GM23338 (cell line): ENCODE data around the gene GABRE. TPM values are rescaled to one million over a fixed set of nuclear protein-coding genes. Genes with fewer than 3 reads are reported as not detected.

Experiments used
- ATAC-seq: fragments of 200-7000 bp; cut with Tn5 transposase; 3 replicates; pipeline ENCODE4 v1.9.1; 2020
- DNase-seq: peaks from one replicate; pipeline ENCODE4 v3.0.0-alpha.2; 2015; ENCODE audit warnings: low spot score
- H2AFZ ChIP-seq: fragments of 200-600 bp; sonication (generic); 2 replicates; pipeline ENCODE4 v1.8.0; 2016; ENCODE audit warnings: antibody characterized with exemption, mild to moderate bottlenecking, moderate library complexity
- H3F3A ChIP-seq: fragments of 200-600 bp; sonication (generic); replicated peaks from 2 replicates; pipeline ENCODE4 v1.8.0; 2017; ENCODE audit warnings: antibody characterized with exemption, mixed run types, low read depth
- H3K27ac ChIP-seq: fragments of 200-600 bp; sonication (generic); 2 replicates; pipeline ENCODE4 v1.6.1; 2016; ENCODE audit warnings: low read depth
- H3K27me3 ChIP-seq: fragments of 200-600 bp; sonication (generic); 2 replicates; pipeline ENCODE4 v1.8.0; 2016; ENCODE audit warnings: mild to moderate bottlenecking, mixed run types, moderate library complexity; ENCODE audit not compliant: insufficient read depth
- H3K36me3 ChIP-seq: fragments of 200-600 bp; sonication (generic); 2 replicates; pipeline ENCODE4 v1.8.0; 2016; ENCODE audit warnings: mild to moderate bottlenecking; ENCODE audit not compliant: insufficient read depth
- H3K4me1 ChIP-seq: fragments of 200-600 bp; sonication (generic); 2 replicates; pipeline ENCODE4 v1.8.0; 2016; ENCODE audit warnings: mild to moderate bottlenecking, moderate library complexity; ENCODE audit not compliant: insufficient read depth
- H3K4me2 ChIP-seq: fragments of 200-600 bp; sonication (generic); 2 replicates; pipeline ENCODE4 v1.7.1; 2017; ENCODE audit warnings: mixed run types
- H3K4me3 ChIP-seq: fragments of 200-600 bp; sonication (generic); 2 replicates; pipeline ENCODE4 v1.6.1; 2016; ENCODE audit warnings: mixed run types
- H3K79me2 ChIP-seq: fragments of 200-600 bp; sonication (generic); replicated peaks from 2 replicates; pipeline ENCODE4 v1.8.0; 2017; ENCODE audit warnings: mild to moderate bottlenecking; ENCODE audit not compliant: insufficient read depth
- H3K9me2 ChIP-seq: fragments of 200-600 bp; sonication (generic); 2 replicates; pipeline ENCODE4 v1.8.0; 2017; ENCODE audit not compliant: insufficient read depth
- H4K20me1 ChIP-seq: fragments of 200-600 bp; sonication (generic); replicated peaks from 2 replicates; pipeline ENCODE4 v1.8.0; 2017; ENCODE audit warnings: mild to moderate bottlenecking; ENCODE audit not compliant: insufficient read depth
- H3K27ac Mint-ChIP-seq: 2 replicates; pipeline ENCODE4 v1.8.0; 2020; ENCODE audit warnings: inconsistent platforms, mild to moderate bottlenecking, moderate library complexity, mixed read lengths
- H3K27me3 Mint-ChIP-seq: 3 replicates; pipeline ENCODE4 v1.8.0; 2022; ENCODE audit warnings: low read depth, mild to moderate bottlenecking, moderate library complexity, mixed read lengths, inconsistent platforms; ENCODE audit not compliant: insufficient read depth, poor library complexity
- H3K36me3 Mint-ChIP-seq: 3 replicates; pipeline ENCODE4 v1.8.0; 2021; ENCODE audit warnings: low read depth, mild to moderate bottlenecking, inconsistent platforms, moderate library complexity, mixed read lengths
- H3K4me1 Mint-ChIP-seq: 3 replicates; pipeline ENCODE4 v1.8.0; 2020; ENCODE audit warnings: mild to moderate bottlenecking, inconsistent platforms, mixed read lengths
- H3K4me3 Mint-ChIP-seq: 3 replicates; pipeline ENCODE4 v1.8.0; 2021; ENCODE audit warnings: moderate library complexity, mild to moderate bottlenecking, inconsistent platforms, mixed read lengths
- H3K9me3 Mint-ChIP-seq: 3 replicates; pipeline ENCODE4 v1.8.0; 2020; ENCODE audit warnings: moderate library complexity, mild to moderate bottlenecking, inconsistent platforms, mixed read lengths
- CREB1 ChIP-seq: fragments of 250-450 bp; sonication (Bioruptor Pico); IDR thresholded peaks from 2 replicates; pipeline ENCODE4 v1.5.0; 2020; ENCODE audit warnings: low read depth, mild to moderate bottlenecking, moderate library complexity
- ETS1 ChIP-seq: IDR thresholded peaks from 2 replicates; pipeline ENCODE4 v1.6.1; 2016; ENCODE audit warnings: antibody characterized with exemption
- EZH2 ChIP-seq: fragments of 200-600 bp; sonication (generic); IDR thresholded peaks from one replicate; pipeline ENCODE4 v1.8.0; 2017; ENCODE audit warnings: antibody characterized with exemption, mild to moderate bottlenecking, low read depth; ENCODE audit not compliant: unreplicated experiment
- EZH2phosphoT487 ChIP-seq: fragments of 200-600 bp; sonication (generic); IDR thresholded peaks from one replicate; pipeline ENCODE4 v1.8.1; 2018; ENCODE audit warnings: antibody characterized with exemption; ENCODE audit not compliant: unreplicated experiment
- JUNB ChIP-seq: IDR thresholded peaks from one replicate; pipeline ENCODE4 v1.6.1; 2016; ENCODE audit warnings: antibody characterized with exemption; ENCODE audit not compliant: unreplicated experiment
- NANOG ChIP-seq: IDR thresholded peaks from 2 replicates; pipeline ENCODE4 v1.6.1; 2016; ENCODE audit warnings: antibody characterized with exemption, borderline replicate concordance
- POLR2AphosphoS5 ChIP-seq: IDR thresholded peaks from 2 replicates; pipeline ENCODE4 v1.6.1; 2016; ENCODE audit warnings: antibody characterized with exemption, low read depth
- REST ChIP-seq: IDR thresholded peaks from one replicate; pipeline ENCODE4 v1.6.1; 2018; ENCODE audit warnings: antibody characterized with exemption; ENCODE audit not compliant: unreplicated experiment
- STAT1 ChIP-seq: IDR thresholded peaks from one replicate; pipeline ENCODE4 v1.6.1; 2016; ENCODE audit warnings: antibody characterized with exemption; ENCODE audit not compliant: unreplicated experiment
- ZNF114 ChIP-seq: fragments of 250-450 bp; sonication (Bioruptor Pico); IDR thresholded peaks from 2 replicates; pipeline ENCODE4 v1.5.0; 2020; ENCODE audit warnings: mild to moderate bottlenecking, moderate library complexity
- ZNF331 ChIP-seq: fragments of 250-450 bp; sonication (Bioruptor Pico); IDR thresholded peaks from 2 replicates; pipeline ENCODE4 v1.5.0; 2020; ENCODE audit warnings: low read depth, mild to moderate bottlenecking, moderate library complexity
- polyA plus RNA-seq: library from polyadenylated mRNA; unstranded; fragments of >200 nt; fragmentation: Nextera tagmentation; extraction: Ambion mirVana; gene quantifications from 2 replicates; pipeline ENCODE4 v1.2.1, GENCODE V29; 2016
- total RNA-seq: library from RNA; depleted of rRNA; stranded (reverse); fragments of >200 nt; shearing (Covaris generic); gene quantifications from 2 replicates; pipeline ENCODE4 v1.2.3, GENCODE V29; 2014
- TF ChIP-seq, protein P1 (sequence below), 2 experiments: fragments of 200-600 bp in 1 of 2; sonication (generic) in 1 of 2; conservative IDR thresholded peaks; 2 replicates each; pipeline versions ENCODE4 v1.5.1 to v1.6.1; 2016 to 2017; ENCODE audit warnings: antibody characterized with exemption in 2 of 2, low read depth in 2 of 2, mild to moderate bottlenecking in 2 of 2, moderate library complexity in 1 of 2
- TF ChIP-seq, protein P2 (sequence below): fragments of 250-450 bp; sonication (Bioruptor Pico); IDR thresholded peaks from 2 replicates; pipeline ENCODE4 v1.5.0; 2020; ENCODE audit warnings: mild to moderate bottlenecking, moderate library complexity

GABRE gene
- total and polyA plus RNA-seq, 2 experiments from 2014 or later = 4.9 to 8.3 TPM

DNA sequence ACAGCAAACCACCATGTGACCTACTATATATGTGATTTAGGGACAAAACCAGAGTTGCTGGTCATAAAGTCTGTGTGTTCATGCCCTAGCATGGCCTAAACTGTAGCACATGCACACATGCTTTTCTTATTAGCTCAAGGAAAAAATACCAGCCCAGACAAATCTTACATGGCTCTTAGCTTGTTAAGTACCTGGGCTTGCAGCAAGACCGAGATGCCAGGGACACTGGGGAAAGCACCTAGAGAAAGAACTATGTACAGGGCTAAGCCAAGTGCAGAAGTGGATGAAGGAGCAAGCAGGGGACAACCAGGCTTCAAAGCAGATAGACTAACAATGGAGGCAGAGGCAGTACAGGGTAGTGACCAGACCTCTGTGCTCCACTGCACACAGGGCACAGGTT is 3.4 kb upstream of the GABRE start:
- no peaks in the 10 kb centered on the region for H3K36me3 ChIP-seq
- H3K9me2 ChIP-seq = no peaks in the 10 kb centered on the region
- Mint-ChIP-seq H3K27ac (no peak overlapping the region), H3K9me3 (no peaks in the 10 kb centered on the region; the same call in 2 of the 3 replicates), H3K36me3 (no peaks in the 10 kb centered on the region), H3K4me1 (peaks cover 6% of the 10 kb centered on the region; the same call in 2 of the 3 replicates), H3K27me3 (peaks cover 21% of the 10 kb centered on the region), H3K4me3 (no peak overlapping the region)
- H3K27ac ChIP-seq = no peak overlapping the region
- no peak for TF ChIP-seq NANOG
- TF ChIP-seq STAT1 = no peak
- TF ChIP-seq EZH2 = no peak
- TF ChIP-seq JUNB = no peak
- TF ChIP-seq POLR2AphosphoS5 = no peak
- TF ChIP-seq CREB1 = no peak
- no peak for TF ChIP-seq EZH2phosphoT487
- TF ChIP-seq ZNF114 = no peak
- no peak for TF ChIP-seq REST
- no peak for TF ChIP-seq ZNF331 (CRISPR knock-in tag)
- no peak for TF ChIP-seq ETS1
- TF ChIP-seq, protein P1, sequence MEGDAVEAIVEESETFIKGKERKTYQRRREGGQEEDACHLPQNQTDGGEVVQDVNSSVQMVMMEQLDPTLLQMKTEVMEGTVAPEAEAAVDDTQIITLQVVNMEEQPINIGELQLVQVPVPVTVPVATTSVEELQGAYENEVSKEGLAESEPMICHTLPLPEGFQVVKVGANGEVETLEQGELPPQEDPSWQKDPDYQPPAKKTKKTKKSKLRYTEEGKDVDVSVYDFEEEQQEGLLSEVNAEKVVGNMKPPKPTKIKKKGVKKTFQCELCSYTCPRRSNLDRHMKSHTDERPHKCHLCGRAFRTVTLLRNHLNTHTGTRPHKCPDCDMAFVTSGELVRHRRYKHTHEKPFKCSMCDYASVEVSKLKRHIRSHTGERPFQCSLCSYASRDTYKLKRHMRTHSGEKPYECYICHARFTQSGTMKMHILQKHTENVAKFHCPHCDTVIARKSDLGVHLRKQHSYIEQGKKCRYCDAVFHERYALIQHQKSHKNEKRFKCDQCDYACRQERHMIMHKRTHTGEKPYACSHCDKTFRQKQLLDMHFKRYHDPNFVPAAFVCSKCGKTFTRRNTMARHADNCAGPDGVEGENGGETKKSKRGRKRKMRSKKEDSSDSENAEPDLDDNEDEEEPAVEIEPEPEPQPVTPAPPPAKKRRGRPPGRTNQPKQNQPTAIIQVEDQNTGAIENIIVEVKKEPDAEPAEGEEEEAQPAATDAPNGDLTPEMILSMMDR (conservative IDR thresholded peaks at IDR 0.05; ENCODE audit: low read depth in 2 of 2) = no peak
- TF ChIP-seq, protein P2, sequence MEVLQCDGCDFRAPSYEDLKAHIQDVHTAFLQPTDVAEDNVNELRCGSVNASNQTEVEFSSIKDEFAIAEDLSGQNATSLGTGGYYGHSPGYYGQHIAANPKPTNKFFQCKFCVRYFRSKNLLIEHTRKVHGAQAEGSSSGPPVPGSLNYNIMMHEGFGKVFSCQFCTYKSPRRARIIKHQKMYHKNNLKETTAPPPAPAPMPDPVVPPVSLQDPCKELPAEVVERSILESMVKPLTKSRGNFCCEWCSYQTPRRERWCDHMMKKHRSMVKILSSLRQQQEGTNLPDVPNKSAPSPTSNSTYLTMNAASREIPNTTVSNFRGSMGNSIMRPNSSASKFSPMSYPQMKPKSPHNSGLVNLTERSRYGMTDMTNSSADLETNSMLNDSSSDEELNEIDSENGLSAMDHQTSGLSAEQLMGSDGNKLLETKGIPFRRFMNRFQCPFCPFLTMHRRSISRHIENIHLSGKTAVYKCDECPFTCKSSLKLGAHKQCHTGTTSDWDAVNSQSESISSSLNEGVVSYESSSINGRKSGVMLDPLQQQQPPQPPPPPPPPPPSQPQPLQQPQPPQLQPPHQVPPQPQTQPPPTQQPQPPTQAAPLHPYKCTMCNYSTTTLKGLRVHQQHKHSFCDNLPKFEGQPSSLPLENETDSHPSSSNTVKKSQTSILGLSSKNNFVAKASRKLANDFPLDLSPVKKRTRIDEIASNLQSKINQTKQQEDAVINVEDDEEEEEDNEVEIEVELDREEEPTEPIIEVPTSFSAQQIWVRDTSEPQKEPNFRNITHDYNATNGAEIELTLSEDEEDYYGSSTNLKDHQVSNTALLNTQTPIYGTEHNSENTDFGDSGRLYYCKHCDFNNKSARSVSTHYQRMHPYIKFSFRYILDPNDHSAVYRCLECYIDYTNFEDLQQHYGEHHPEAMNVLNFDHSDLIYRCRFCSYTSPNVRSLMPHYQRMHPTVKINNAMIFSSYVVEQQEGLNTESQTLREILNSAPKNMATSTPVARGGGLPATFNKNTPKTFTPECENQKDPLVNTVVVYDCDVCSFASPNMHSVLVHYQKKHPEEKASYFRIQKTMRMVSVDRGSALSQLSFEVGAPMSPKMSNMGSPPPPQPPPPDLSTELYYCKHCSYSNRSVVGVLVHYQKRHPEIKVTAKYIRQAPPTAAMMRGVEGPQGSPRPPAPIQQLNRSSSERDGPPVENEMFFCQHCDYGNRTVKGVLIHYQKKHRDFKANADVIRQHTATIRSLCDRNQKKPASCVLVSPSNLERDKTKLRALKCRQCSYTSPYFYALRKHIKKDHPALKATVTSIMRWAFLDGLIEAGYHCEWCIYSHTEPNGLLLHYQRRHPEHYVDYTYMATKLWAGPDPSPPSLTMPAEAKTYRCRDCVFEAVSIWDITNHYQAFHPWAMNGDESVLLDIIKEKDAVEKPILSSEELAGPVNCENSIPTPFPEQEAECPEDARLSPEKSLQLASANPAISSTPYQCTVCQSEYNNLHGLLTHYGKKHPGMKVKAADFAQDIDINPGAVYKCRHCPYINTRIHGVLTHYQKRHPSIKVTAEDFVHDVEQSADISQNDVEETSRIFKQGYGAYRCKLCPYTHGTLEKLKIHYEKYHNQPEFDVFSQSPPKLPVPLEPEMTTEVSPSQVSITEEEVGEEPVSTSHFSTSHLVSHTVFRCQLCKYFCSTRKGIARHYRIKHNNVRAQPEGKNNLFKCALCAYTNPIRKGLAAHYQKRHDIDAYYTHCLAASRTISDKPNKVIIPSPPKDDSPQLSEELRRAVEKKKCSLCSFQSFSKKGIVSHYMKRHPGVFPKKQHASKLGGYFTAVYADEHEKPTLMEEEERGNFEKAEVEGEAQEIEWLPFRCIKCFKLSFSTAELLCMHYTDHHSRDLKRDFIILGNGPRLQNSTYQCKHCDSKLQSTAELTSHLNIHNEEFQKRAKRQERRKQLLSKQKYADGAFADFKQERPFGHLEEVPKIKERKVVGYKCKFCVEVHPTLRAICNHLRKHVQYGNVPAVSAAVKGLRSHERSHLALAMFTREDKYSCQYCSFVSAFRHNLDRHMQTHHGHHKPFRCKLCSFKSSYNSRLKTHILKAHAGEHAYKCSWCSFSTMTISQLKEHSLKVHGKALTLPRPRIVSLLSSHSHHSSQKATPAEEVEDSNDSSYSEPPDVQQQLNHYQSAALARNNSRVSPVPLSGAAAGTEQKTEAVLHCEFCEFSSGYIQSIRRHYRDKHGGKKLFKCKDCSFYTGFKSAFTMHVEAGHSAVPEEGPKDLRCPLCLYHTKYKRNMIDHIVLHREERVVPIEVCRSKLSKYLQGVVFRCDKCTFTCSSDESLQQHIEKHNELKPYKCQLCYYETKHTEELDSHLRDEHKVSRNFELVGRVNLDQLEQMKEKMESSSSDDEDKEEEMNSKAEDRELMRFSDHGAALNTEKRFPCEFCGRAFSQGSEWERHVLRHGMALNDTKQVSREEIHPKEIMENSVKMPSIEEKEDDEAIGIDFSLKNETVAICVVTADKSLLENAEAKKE = no peak
- H3K4me2 ChIP-seq = no peak overlapping the region
- peaks cover 14% of the 10 kb centered on the region for H3K27me3 ChIP-seq
- no peak overlapping the region for H3K4me3 ChIP-seq
- ATAC-seq (no peak), DNase-seq (no peak)
- no peak overlapping the region for H2AFZ ChIP-seq
- no peaks in the 10 kb centered on the region for H4K20me1 ChIP-seq
- H3K79me2 ChIP-seq = no peaks in the 10 kb centered on the region
- H3K4me1 ChIP-seq = no peaks in the 10 kb centered on the region
- no peaks in the 10 kb centered on the region for H3F3A ChIP-seq
